PC-3 (cell line): Measurements from ENCODE around the gene ZC3H12C. TPM values are rescaled to one million over a fixed set of nuclear protein-coding genes. Genes with fewer than 3 reads are reported as not detected.
A peak's percentile ranks its signal among the peaks of the same experiment; 100 is the strongest.

Experiments
- ATAC-seq: fragments of 200-7000 bp; cut with Tn5 transposase; 2 replicates; pipeline ENCODE4 v1.9.1; 2020; ENCODE audit warnings: mild to moderate bottlenecking, moderate library complexity
- BruUV-seq: library from RNA; stranded (reverse); fragments of 400-500 nt; replicated peaks from 2 replicates; lab custom pipeline; 2021; lab: Mats Ljungman, UMichigan
- CTCF ChIA-PET: fragments of 300-600 bp; sonication (Branson Sonifier 250); formaldehyde crosslinking; loops from one replicate; lab custom pipeline; 2022; ENCODE audit warnings: antibody characterized with exemption; lab: Charles Lee
- POLR2A ChIA-PET: fragments of 300-600 bp; sonication (Branson Sonifier 250); formaldehyde crosslinking; loops from one replicate; lab custom pipeline; 2022; ENCODE audit warnings: antibody characterized with exemption; ENCODE audit not compliant: unreplicated experiment; lab: Charles Lee
- DNase-seq: peaks from one replicate; pipeline ENCODE4 v3.0.0-alpha.2; 2015
- H2AFZ ChIP-seq: fragments of 300-600 bp; sonication (generic); 2 replicates; pipeline ENCODE4 v1.6.0; 2016; ENCODE audit warnings: antibody characterized with exemption, low read length
- H3F3A ChIP-seq: fragments of 300-600 bp; sonication (generic); one replicate; pipeline ENCODE4 v1.6.0; 2017; ENCODE audit warnings: antibody characterized with exemption, low read length, control low read depth, mild to moderate bottlenecking; ENCODE audit not compliant: unreplicated experiment
- H3K27ac ChIP-seq: fragments of 300-600 bp; sonication (generic); 2 replicates; pipeline ENCODE4 v1.5.1; 2016; ENCODE audit warnings: mild to moderate bottlenecking, low read length
- H3K27me3 ChIP-seq: fragments of 300-600 bp; sonication (generic); 2 replicates; pipeline ENCODE4 v1.6.1; 2016; ENCODE audit warnings: low read length, mixed read lengths
- H3K36me3 ChIP-seq: fragments of 300-600 bp; sonication (generic); 2 replicates; pipeline ENCODE4 v1.6.1; 2016; ENCODE audit warnings: low read depth, mixed run types, low read length, mixed read lengths
- H3K4me1 ChIP-seq: fragments of 300-600 bp; sonication (generic); 2 replicates; pipeline ENCODE4 v1.5.1; 2016; ENCODE audit warnings: low read length; ENCODE audit not compliant: insufficient read depth
- H3K4me2 ChIP-seq: fragments of 300-600 bp; sonication (generic); 2 replicates; pipeline ENCODE4 v1.6.0; 2016; ENCODE audit warnings: low read length
- H3K4me3 ChIP-seq: fragments of 300-600 bp; sonication (generic); 2 replicates; pipeline ENCODE4 v1.5.1; 2016; ENCODE audit warnings: mild to moderate bottlenecking, low read length, mixed read lengths
- H3K79me2 ChIP-seq: fragments of 300-600 bp; sonication (generic); 2 replicates; pipeline ENCODE4 v1.6.1; 2017; ENCODE audit warnings: low read length, mixed read lengths
- H3K9ac ChIP-seq: fragments of 300-600 bp; sonication (generic); 2 replicates; pipeline ENCODE4 v1.6.0; 2016; ENCODE audit warnings: mild to moderate bottlenecking, low read length
- H3K9me2 ChIP-seq: fragments of 300-600 bp; sonication (generic); replicated peaks from 2 replicates; pipeline ENCODE4 v1.6.1; 2016; ENCODE audit warnings: mixed run types, low read length, mixed read lengths
- H3K9me3 ChIP-seq: fragments of 300-600 bp; sonication (generic); 2 replicates; pipeline ENCODE4 v1.6.1; 2016; ENCODE audit warnings: low read length, mixed read lengths
- H4K20me1 ChIP-seq: fragments of 300-600 bp; sonication (generic); 2 replicates; pipeline ENCODE4 v1.6.1; 2016; ENCODE audit warnings: low read length, mixed read lengths
- EZH2 ChIP-seq: fragments of 300-600 bp; sonication (generic); IDR thresholded peaks from one replicate; pipeline ENCODE4 v1.6.1; 2017; ENCODE audit warnings: antibody characterized with exemption, mild to moderate bottlenecking, low read length; ENCODE audit not compliant: unreplicated experiment
- EZH2phosphoT487 ChIP-seq: fragments of 300-600 bp; sonication (generic); IDR thresholded peaks from 2 replicates; pipeline ENCODE4 v1.6.1; 2018; ENCODE audit warnings: mild to moderate bottlenecking, antibody characterized with exemption, low read length, borderline replicate concordance
- intact Hi-C: fragments of 100-400 bp; cut with micrococcal nuclease; formaldehyde crosslinking; loops from 2 replicates; pipeline ENCODE4 v1.9.0; 2023
- total RNA-seq: library from RNA; depleted of rRNA; stranded (reverse); fragments of >200 nt; gene quantifications from 2 replicates; pipeline ENCODE4 v1.2.3, GENCODE V29; 2014
- TF ChIP-seq, protein P1 (sequence below): fragments of 300-600 bp; sonication (generic); conservative IDR thresholded peaks from 2 replicates; pipeline ENCODE4 v1.5.1; 2017; ENCODE audit warnings: antibody characterized with exemption, low read depth, mild to moderate bottlenecking, low read length

The ZC3H12C gene
- total RNA-seq, 1 experiment from 2014 or later: 30.7 TPM

DNA sequence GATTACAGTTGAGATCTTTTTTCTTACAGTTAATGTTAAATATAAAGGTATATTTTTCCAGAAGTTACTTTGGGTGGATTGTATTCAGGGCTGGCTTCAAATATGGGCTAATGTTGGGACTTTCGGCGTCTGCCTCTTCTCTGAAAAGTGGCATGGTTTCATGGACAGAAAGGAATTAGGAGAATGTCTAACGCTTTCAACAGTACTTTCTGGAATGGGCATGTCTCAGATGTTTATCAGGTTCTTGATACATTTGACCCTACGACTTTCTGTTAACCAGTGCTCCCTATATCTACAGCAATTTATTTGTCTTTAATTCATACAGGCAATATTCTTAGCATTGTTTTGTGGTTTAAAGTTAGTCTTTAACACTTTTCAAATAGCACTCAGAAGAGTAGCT is 33.7 kb downstream of the ZC3H12C start:
- H3K9me3 ChIP-seq: no peaks in the 10 kb centered on the region
- POLR2A ChIA-PET: no interaction called here
- intact Hi-C loops: no loop called here
- H2AFZ ChIP-seq: no peak overlapping the region
- ATAC-seq (no peak), DNase-seq (no peak)
- no peak for TF ChIP-seq EZH2phosphoT487
- TF ChIP-seq EZH2: no peak
- TF ChIP-seq, protein P1, sequence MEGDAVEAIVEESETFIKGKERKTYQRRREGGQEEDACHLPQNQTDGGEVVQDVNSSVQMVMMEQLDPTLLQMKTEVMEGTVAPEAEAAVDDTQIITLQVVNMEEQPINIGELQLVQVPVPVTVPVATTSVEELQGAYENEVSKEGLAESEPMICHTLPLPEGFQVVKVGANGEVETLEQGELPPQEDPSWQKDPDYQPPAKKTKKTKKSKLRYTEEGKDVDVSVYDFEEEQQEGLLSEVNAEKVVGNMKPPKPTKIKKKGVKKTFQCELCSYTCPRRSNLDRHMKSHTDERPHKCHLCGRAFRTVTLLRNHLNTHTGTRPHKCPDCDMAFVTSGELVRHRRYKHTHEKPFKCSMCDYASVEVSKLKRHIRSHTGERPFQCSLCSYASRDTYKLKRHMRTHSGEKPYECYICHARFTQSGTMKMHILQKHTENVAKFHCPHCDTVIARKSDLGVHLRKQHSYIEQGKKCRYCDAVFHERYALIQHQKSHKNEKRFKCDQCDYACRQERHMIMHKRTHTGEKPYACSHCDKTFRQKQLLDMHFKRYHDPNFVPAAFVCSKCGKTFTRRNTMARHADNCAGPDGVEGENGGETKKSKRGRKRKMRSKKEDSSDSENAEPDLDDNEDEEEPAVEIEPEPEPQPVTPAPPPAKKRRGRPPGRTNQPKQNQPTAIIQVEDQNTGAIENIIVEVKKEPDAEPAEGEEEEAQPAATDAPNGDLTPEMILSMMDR: no peak
- H3K9ac ChIP-seq: no peak overlapping the region
- H3F3A ChIP-seq: no peaks in the 10 kb centered on the region
- H3K4me3 ChIP-seq: no peak overlapping the region
- no peaks in the 10 kb centered on the region for H3K27me3 ChIP-seq
- H3K79me2 ChIP-seq: peaks cover 97% of the 10 kb centered on the region
- peaks cover 39% of the 10 kb centered on the region for H4K20me1 ChIP-seq
- no TSS peak for BruUV-seq
- no peak overlapping the region for H3K27ac ChIP-seq
- peaks cover 1% of the 10 kb centered on the region; the same call in 1 of the 2 replicates for H3K4me1 ChIP-seq
- H3K9me2 ChIP-seq: no peaks in the 10 kb centered on the region
- peaks cover 17% of the 10 kb centered on the region for H3K36me3 ChIP-seq
- CTCF ChIA-PET: no interaction called here
- H3K4me2 ChIP-seq: no peak overlapping the region

DNA sequence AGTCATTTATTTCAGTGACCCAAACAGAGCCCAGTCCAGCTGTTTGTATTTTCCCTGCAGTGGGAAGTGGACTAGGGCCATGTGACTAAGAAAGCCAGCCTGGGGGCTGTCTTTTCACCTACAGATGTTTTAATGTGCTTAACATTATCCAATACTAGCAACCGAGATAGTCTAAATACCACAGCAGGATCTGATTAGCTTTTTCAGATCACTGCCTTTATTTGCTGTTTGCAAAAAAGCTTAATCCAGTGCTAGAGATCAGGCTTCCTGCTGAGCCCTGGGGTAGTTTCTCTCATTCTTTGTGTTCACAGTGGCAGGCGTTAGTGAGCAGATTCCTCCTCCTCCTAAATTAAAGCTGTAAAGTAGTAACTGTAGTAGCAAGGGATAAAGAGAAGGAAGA is 35.0 kb downstream of the ZC3H12C start:
- Histone ChIP-seq H3K9me2 (no peaks in the 10 kb centered on the region), H3K9me3 (no peaks in the 10 kb centered on the region), H3F3A (no peaks in the 10 kb centered on the region), H3K4me2 (no peak overlapping the region), H3K27me3 (no peaks in the 10 kb centered on the region), H2AFZ (no peak overlapping the region), H3K4me1 (no peaks in the 10 kb centered on the region), H4K20me1 (peaks cover 30% of the 10 kb centered on the region), H3K9ac (no peak overlapping the region), H3K36me3 (peaks cover 12% of the 10 kb centered on the region), H3K4me3 (no peak overlapping the region), H3K79me2 (peaks cover 97% of the 10 kb centered on the region), H3K27ac (no peak overlapping the region)
- intact Hi-C loops: no loop called here
- ATAC-seq (peak; percentile 31; the same call in 1 of the 2 replicates), DNase-seq (no peak)
- ChIA-PET POLR2A (interaction anchor here (0.7 kb wide), 1 partner anchor 50 kb away, joined by 7 read pairs; no protein-coding TSS in a partner anchor), CTCF (no interaction called here)
- TF ChIP-seq, protein P1: no peak
- no peak for TF ChIP-seq EZH2
- TF ChIP-seq EZH2phosphoT487: no peak
- BruUV-seq: no TSS peak

DNA sequence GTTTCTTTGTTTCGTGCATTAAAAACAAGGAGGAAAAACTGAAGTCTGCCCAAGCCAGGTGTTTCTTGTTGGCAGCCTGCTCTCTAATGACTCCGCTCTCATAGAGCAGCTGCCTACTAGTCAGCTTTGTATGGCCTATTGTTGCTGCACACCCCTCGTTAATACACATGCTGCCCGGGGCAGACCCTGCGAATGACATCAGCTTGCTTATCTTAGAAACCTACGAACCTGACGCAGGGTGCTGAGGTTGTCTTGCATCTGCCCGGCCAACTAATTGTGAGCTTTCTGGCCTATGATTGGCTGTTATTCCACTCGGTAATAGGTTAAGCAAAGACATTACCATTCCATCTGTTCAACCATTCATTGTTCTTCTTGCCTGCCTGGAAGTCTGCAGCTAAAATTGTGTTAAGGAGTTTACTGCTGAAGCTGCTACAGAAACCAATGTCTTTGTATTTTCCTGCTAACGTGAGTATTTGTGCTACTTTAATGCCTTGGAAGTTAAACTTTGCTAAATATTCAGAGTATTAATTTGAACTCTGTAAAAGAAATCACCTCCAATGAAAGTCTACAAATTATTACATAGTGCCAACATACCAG is 37.5 kb downstream of the ZC3H12C start:
- CTCF ChIA-PET: no interaction called here
- H3K4me1 ChIP-seq: no peaks in the 10 kb centered on the region
- H3K27me3 ChIP-seq: no peaks in the 10 kb centered on the region
- ATAC-seq: no peak
- no peak for DNase-seq
- no TSS peak for BruUV-seq
- H2AFZ ChIP-seq: no peak overlapping the region
- H4K20me1 ChIP-seq: peaks cover 30% of the 10 kb centered on the region
- peaks cover 98% of the 10 kb centered on the region for H3K79me2 ChIP-seq
- peaks cover 11% of the 10 kb centered on the region for H3K36me3 ChIP-seq
- TF ChIP-seq, protein P1: no peak
- no peak for TF ChIP-seq EZH2
- no peak for TF ChIP-seq EZH2phosphoT487
- H3K9me3 ChIP-seq: no peaks in the 10 kb centered on the region
- no peak overlapping the region for H3K4me2 ChIP-seq
- no peak overlapping the region for H3K9ac ChIP-seq
- intact Hi-C loops: no loop called here
- no peaks in the 10 kb centered on the region for H3K9me2 ChIP-seq
- no peak overlapping the region for H3K27ac ChIP-seq
- POLR2A ChIA-PET: no interaction called here
- H3F3A ChIP-seq: no peaks in the 10 kb centered on the region
- H3K4me3 ChIP-seq: no peak overlapping the region
